SHP77 (cell line): ENCODE results near the gene ADCY10.
"Not testable (repeated sequence)": the region's sequence is repeated elsewhere in the genome, so short reads cannot be mapped to it uniquely, and the experiment has no call there.

Experiments used
- DNase-seq, 2 experiments: peaks; one replicate each; lab custom pipeline; 2025; lab: John Stamatoyannopoulos, UW

The ADCY10 gene

GRCh38 chr1:167913895-167914496, at the start of gene ADCY10:
Gene ADCY10 (minus strand): TSS chr1:167914134. CDS start chr1:167905140, 8,994 bp downstream.
- no peak for DNase-seq

- DNase-seq: no peak
These were observed 43.8 kb upstream of the ADCY10 start for GRCh38 chr1:167957710-167958109.

- no peak for DNase-seq
These were observed 42.0 kb upstream of the ADCY10 start for GRCh38 chr1:167955915-167956314.

GRCh38 chr1:167950569-167950968, 36.6 kb upstream of the ADCY10 start:
- no peak for DNase-seq

GRCh38 chr1:167949785-167950184, 35.9 kb upstream of the ADCY10 start:
- DNase-seq: no peak

- DNase-seq: no peak
These were observed 33.8 kb upstream of the ADCY10 start for GRCh38 chr1:167947733-167948132.

- DNase-seq: no peak
These were observed 29.6 kb upstream of the ADCY10 start for GRCh38 chr1:167943541-167943940.

GRCh38 chr1:167940264-167940663, 26.3 kb upstream of the ADCY10 start:
- DNase-seq: no peak

- no peak for DNase-seq
These were observed 24.2 kb upstream of the ADCY10 start for GRCh38 chr1:167938080-167938636.

GRCh38 chr1:167937709-167938010, 23.7 kb upstream of the ADCY10 start:
- no peak for DNase-seq

GRCh38 chr1:167936930-167937708, 23.2 kb upstream of the ADCY10 start, which contains the start of gene MPC2:
Gene MPC2 (minus strand): TSS chr1:167937072. CDS start chr1:167935841, 1,231 bp downstream.
- DNase-seq: peak; percentile 45 to 75

- DNase-seq: peak; percentile 98
These were observed 22.4 kb upstream of the ADCY10 start, which contains the start of gene DCAF6 for GRCh38 chr1:167936068-167936929. Gene DCAF6 (plus strand): TSS chr1:167936683. CDS start chr1:167936912, 229 bp downstream.

- DNase-seq: peak; percentile 47 to 64
These were observed 21.5 kb upstream of the ADCY10 start for GRCh38 chr1:167935216-167936067.

GRCh38 chr1:167934426-167935215, 20.7 kb upstream of the ADCY10 start:
- DNase-seq: no peak

GRCh38 chr1:167933788-167934187, 19.9 kb upstream of the ADCY10 start:
- no peak for DNase-seq

GRCh38 chr1:167929725-167930124, 15.8 kb upstream of the ADCY10 start:
- DNase-seq: no peak

- DNase-seq: not testable (repeated sequence)
These were observed 15.0 kb upstream of the ADCY10 start for GRCh38 chr1:167928919-167929318.

- DNase-seq: no peak
These were observed 14.5 kb upstream of the ADCY10 start for GRCh38 chr1:167928457-167928852.

- DNase-seq: no peak
These were observed 13.3 kb upstream of the ADCY10 start for GRCh38 chr1:167927046-167927754.

- no peak for DNase-seq
These were observed 12.6 kb upstream of the ADCY10 start for GRCh38 chr1:167926486-167926997.
